ACC112 (cell line): Measurements from ENCODE around the gene LRP1B.
"Not testable (repeated sequence)": the region's sequence is repeated elsewhere in the genome, so short reads cannot be mapped to it uniquely, and the experiment has no call there.

ENCODE experiments used
- H2AFZ ChIP-seq: fragments of 200-600 bp; sonication (generic); one replicate; pipeline ENCODE4 v1.6.0; 2017; ENCODE audit warnings: antibody characterized with exemption, low read length; ENCODE audit not compliant: unreplicated experiment
- H3K27ac ChIP-seq: fragments of 200-600 bp; sonication (generic); 2 replicates; pipeline ENCODE4 v1.5.1; 2014; ENCODE audit warnings: low read depth, mild to moderate bottlenecking, antibody characterized with exemption, low read length, moderate library complexity
- H3K27me3 ChIP-seq: fragments of 200-600 bp; sonication (generic); 2 replicates; pipeline ENCODE4 v1.6.1; 2014; ENCODE audit warnings: mild to moderate bottlenecking, antibody characterized with exemption, low read length, moderate library complexity, mixed read lengths; ENCODE audit not compliant: insufficient read depth
- H3K36me3 ChIP-seq: fragments of 200-600 bp; sonication (generic); 2 replicates; pipeline ENCODE4 v1.6.1; 2016; ENCODE audit warnings: mild to moderate bottlenecking, antibody characterized with exemption, low read length, moderate library complexity, mixed read lengths; ENCODE audit not compliant: insufficient read depth
- H3K4me1 ChIP-seq: fragments of 200-600 bp; sonication (generic); one replicate; pipeline ENCODE4 v1.6.1; 2016; ENCODE audit warnings: low read length, mixed read lengths; ENCODE audit not compliant: insufficient read depth, unreplicated experiment, control insufficient read depth
- H3K4me3 ChIP-seq: fragments of 200-600 bp; sonication (generic); 2 replicates; pipeline ENCODE4 v1.5.1; 2014; ENCODE audit warnings: mild to moderate bottlenecking, low read depth, low read length
- H3K79me2 ChIP-seq: fragments of 200-600 bp; sonication (generic); one replicate; pipeline ENCODE4 v1.6.0; 2016; ENCODE audit warnings: low read length; ENCODE audit not compliant: control insufficient read depth, unreplicated experiment, insufficient read depth

LRP1B gene

GRCh38 chr2:142104134-142104758 is 26.6 kb downstream of the LRP1B start:
- Histone ChIP-seq H3K36me3 (no peaks in the 10 kb centered on the region), H3K4me3 (no peak overlapping the region), H3K4me1 (no peaks in the 10 kb centered on the region), H3K27ac (no peak overlapping the region), H3K79me2 (no peaks in the 10 kb centered on the region), H3K27me3 (no peaks in the 10 kb centered on the region; the same call in 1 of the 2 replicates), H2AFZ (no peak overlapping the region)

- Histone ChIP-seq H3K27ac (no peak overlapping the region), H2AFZ (no peak overlapping the region)
Measured at GRCh38 chr2:142100970-142101369, 29.8 kb downstream of the LRP1B start.

GRCh38 chr2:142100139-142100873 is 30.5 kb downstream of the LRP1B start:
- H2AFZ ChIP-seq, result no peak overlapping the region
- H3K36me3 ChIP-seq, result no peaks in the 10 kb centered on the region
- no peaks in the 10 kb centered on the region for H3K4me1 ChIP-seq
- no peaks in the 10 kb centered on the region; the same call in 1 of the 2 replicates for H3K27me3 ChIP-seq
- no peak overlapping the region for H3K27ac ChIP-seq
- no peaks in the 10 kb centered on the region for H3K79me2 ChIP-seq
- H3K4me3 ChIP-seq, result no peak overlapping the region

More at GRCh38 chr2:142100970-142101369, 29.8 kb downstream of the LRP1B start:
- H3K27me3 ChIP-seq, result no peaks in the 10 kb centered on the region; the same call in 1 of the 2 replicates
- no peak overlapping the region for H3K4me3 ChIP-seq
- H3K36me3 ChIP-seq, result no peaks in the 10 kb centered on the region
- no peaks in the 10 kb centered on the region for H3K4me1 ChIP-seq
- no peaks in the 10 kb centered on the region for H3K79me2 ChIP-seq

GRCh38 chr2:142097711-142098110 is 33.1 kb downstream of the LRP1B start:
- Histone ChIP-seq H3K4me3 (no peak overlapping the region), H3K27me3 (no peaks in the 10 kb centered on the region), H3K27ac (no peak overlapping the region), H2AFZ (no peak overlapping the region), H3K36me3 (no peaks in the 10 kb centered on the region), H3K79me2 (no peaks in the 10 kb centered on the region), H3K4me1 (no peaks in the 10 kb centered on the region)

GRCh38 chr2:142095647-142096046 is 35.2 kb downstream of the LRP1B start:
- H3K4me1 ChIP-seq, result no peaks in the 10 kb centered on the region
- H3K27ac ChIP-seq, result no peak overlapping the region
- H2AFZ ChIP-seq, result no peak overlapping the region
- H3K36me3 ChIP-seq, result no peaks in the 10 kb centered on the region
- H3K27me3 ChIP-seq, result no peaks in the 10 kb centered on the region
- no peak overlapping the region for H3K4me3 ChIP-seq
- H3K79me2 ChIP-seq, result no peaks in the 10 kb centered on the region

GRCh38 chr2:142094233-142094632 is 36.6 kb downstream of the LRP1B start:
- Histone ChIP-seq H3K36me3 (no peaks in the 10 kb centered on the region), H3K27me3 (no peaks in the 10 kb centered on the region), H2AFZ (no peak overlapping the region), H3K4me1 (no peaks in the 10 kb centered on the region), H3K4me3 (no peak overlapping the region), H3K27ac (no peak overlapping the region), H3K79me2 (no peaks in the 10 kb centered on the region)

- Histone ChIP-seq H3K27me3 (peaks cover 4% of the 10 kb centered on the region; the same call in 1 of the 2 replicates), H3K79me2 (no peaks in the 10 kb centered on the region), H2AFZ (no peak overlapping the region), H3K4me1 (no peaks in the 10 kb centered on the region), H3K36me3 (no peaks in the 10 kb centered on the region), H3K27ac (no peak overlapping the region), H3K4me3 (no peak overlapping the region)
Measured at GRCh38 chr2:142088058-142088568, 42.7 kb downstream of the LRP1B start.

GRCh38 chr2:142087585-142087984 is 43.2 kb downstream of the LRP1B start:
- H2AFZ ChIP-seq, H3K27ac ChIP-seq, H3K4me1 ChIP-seq, H3K79me2 ChIP-seq, H3K36me3 ChIP-seq, H3K27me3 ChIP-seq, H3K4me3 ChIP-seq: not testable (repeated sequence)

GRCh38 chr2:142082368-142082767 is 48.4 kb downstream of the LRP1B start:
- H3K27ac ChIP-seq, result no peak overlapping the region
- H3K79me2 ChIP-seq, result no peaks in the 10 kb centered on the region
- H2AFZ ChIP-seq, result no peak overlapping the region
- H3K36me3 ChIP-seq, result no peaks in the 10 kb centered on the region
- no peaks in the 10 kb centered on the region for H3K4me1 ChIP-seq
- no peak overlapping the region for H3K4me3 ChIP-seq
- peaks cover 4% of the 10 kb centered on the region; the same call in 1 of the 2 replicates for H3K27me3 ChIP-seq

GRCh38 chr2:142076317-142076716 is 54.5 kb downstream of the LRP1B start:
- no peaks in the 10 kb centered on the region for H3K36me3 ChIP-seq
- no peak overlapping the region for H2AFZ ChIP-seq
- no peak overlapping the region for H3K4me3 ChIP-seq
- H3K79me2 ChIP-seq, result no peaks in the 10 kb centered on the region
- no peaks in the 10 kb centered on the region for H3K27me3 ChIP-seq
- H3K4me1 ChIP-seq, result no peaks in the 10 kb centered on the region
- no peak overlapping the region for H3K27ac ChIP-seq

- Histone ChIP-seq H3K79me2 (no peaks in the 10 kb centered on the region), H3K36me3 (no peaks in the 10 kb centered on the region), H3K27ac (no peak overlapping the region), H3K27me3 (no peaks in the 10 kb centered on the region), H3K4me1 (no peaks in the 10 kb centered on the region), H2AFZ (no peak overlapping the region), H3K4me3 (no peak overlapping the region)
Measured at GRCh38 chr2:142075826-142076225, 55.0 kb downstream of the LRP1B start.
